ENCODE measurements around the gene TAPBP. TPM values are rescaled to one million over a fixed set of nuclear protein-coding genes. Genes with fewer than 3 reads are reported as not detected.

TAPBP gene
- total RNA-seq, 1 experiment from 2014 or later, result 28.2 TPM

DNA sequence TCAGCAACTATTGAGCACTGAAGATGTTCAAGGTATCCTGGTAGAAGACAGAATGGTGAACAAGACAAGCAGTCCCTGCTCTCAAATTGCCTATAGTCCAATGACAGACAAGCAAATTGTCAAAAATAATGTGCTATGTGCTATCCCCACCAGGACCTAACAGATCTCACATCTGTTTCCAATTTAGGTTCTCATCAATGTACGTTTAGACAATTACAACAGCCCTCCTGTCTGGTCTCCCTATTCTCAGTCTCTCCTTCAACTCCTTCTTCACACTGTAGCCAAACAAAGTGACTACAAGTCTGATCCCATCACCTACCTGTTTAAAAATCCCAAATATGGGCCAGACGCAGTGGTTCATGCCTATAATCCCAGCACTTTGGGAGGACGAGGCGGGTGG, 7.5 kb downstream of the TAPBP start:
- H3K27ac Mint-ChIP-seq, result no peak overlapping the region
- no peak overlapping the region for H2BK12ac ChIP-seq (ENCODE audit: insufficient read length, low read depth, low read length)
- no peaks in the 10 kb centered on the region for H4K20me1 ChIP-seq (ENCODE audit: control insufficient read depth, insufficient read depth, insufficient read length)
- H2BK20ac ChIP-seq (ENCODE audit: low read depth, low read length, poor library complexity, severe bottlenecking), result no peak overlapping the region
- H4K5ac ChIP-seq (ENCODE audit: insufficient read length, low read depth, low read length), result no peak overlapping the region
- H3K4me3 Mint-ChIP-seq, result no peak overlapping the region; a peak in 1 of 5 replicates
- H2AK5ac ChIP-seq (ENCODE audit: insufficient read length, low read length), result no peak overlapping the region
- no peak overlapping the region for H3K14ac ChIP-seq (ENCODE audit: insufficient read depth, low read length)
- H3K23ac ChIP-seq (ENCODE audit: insufficient read length, low read depth, low read length), result no peak overlapping the region
- no peaks in the 10 kb centered on the region for H3K9me3 ChIP-seq (ENCODE audit: control insufficient read depth, low read depth, low read length)
- H3K27me3 Mint-ChIP-seq (ENCODE audit: low read depth), result no peaks in the 10 kb centered on the region; the same call in 1 of the 2 replicates
- WGBS (ENCODE audit: extremely low coverage, insufficient read length, low lambda C conversion rate), result no CpG with 5 or more reads among the region's 4 CpGs
- no peak overlapping the region for H3K56ac ChIP-seq (ENCODE audit: insufficient read length, low read depth, low read length)
- no peak overlapping the region for H3K4me2 ChIP-seq (ENCODE audit: insufficient read depth, insufficient read length, low read length)
- no peaks in the 10 kb centered on the region for H3K23me2 ChIP-seq (ENCODE audit: insufficient read length, low read depth, low read length, poor library complexity, severe bottlenecking)
- H3K27ac ChIP-seq (ENCODE audit: insufficient read length, low read depth, low read length), result no peak overlapping the region
- H3K36me3 Mint-ChIP-seq (ENCODE audit: insufficient read depth in 1 of 3, low read depth in 3 of 3), result peaks cover 2 to 12% (median 5%) of the 10 kb centered on the region in 3 experiments; a peak in 5 of 7 replicates
- no peaks in the 10 kb centered on the region for H3K27me3 ChIP-seq (ENCODE audit: insufficient read depth, low read length)
- H3K4ac ChIP-seq (ENCODE audit: low read depth, low read length), result no peak overlapping the region
- H3K79me1 ChIP-seq (ENCODE audit: insufficient read depth, low read depth, low read length, poor library complexity, severe bottlenecking), result no peaks in the 10 kb centered on the region
- peaks cover 3% of the 10 kb centered on the region; the same call in 1 of the 2 replicates for H3K79me2 ChIP-seq (ENCODE audit: insufficient read depth, low read length)
- H4K91ac ChIP-seq (ENCODE audit: insufficient read length, low read depth, low read length), result no peak overlapping the region
- H3K4me1 ChIP-seq (ENCODE audit: insufficient read depth, low read length), result no peaks in the 10 kb centered on the region
- H2BK15ac ChIP-seq (ENCODE audit: low read depth, low read length), result no peak overlapping the region
- H3K4me1 Mint-ChIP-seq, result no peaks in the 10 kb centered on the region
- DNase-seq, result no peak
- no peak overlapping the region for H3T11ph ChIP-seq (ENCODE audit: low read length)
- H4K8ac ChIP-seq (replicated peaks; ENCODE audit: insufficient read length, low read depth, low read length), result no peak overlapping the region
- no peak overlapping the region for H3K18ac ChIP-seq (ENCODE audit: insufficient read length, low read depth, low read length)
- H2BK5ac ChIP-seq (ENCODE audit: insufficient read length, low read length), result no peak overlapping the region
- no peaks in the 10 kb centered on the region for H3K9me3 Mint-ChIP-seq
- no peak overlapping the region for H2AFZ ChIP-seq (ENCODE audit: low read length)
- no peak overlapping the region for H3K9ac ChIP-seq (ENCODE audit: extremely low read depth, insufficient read length, low read length)
- no peak overlapping the region for H2BK120ac ChIP-seq (ENCODE audit: low read depth, low read length, poor library complexity, severe bottlenecking)
- TF ChIP-seq, protein P1, sequence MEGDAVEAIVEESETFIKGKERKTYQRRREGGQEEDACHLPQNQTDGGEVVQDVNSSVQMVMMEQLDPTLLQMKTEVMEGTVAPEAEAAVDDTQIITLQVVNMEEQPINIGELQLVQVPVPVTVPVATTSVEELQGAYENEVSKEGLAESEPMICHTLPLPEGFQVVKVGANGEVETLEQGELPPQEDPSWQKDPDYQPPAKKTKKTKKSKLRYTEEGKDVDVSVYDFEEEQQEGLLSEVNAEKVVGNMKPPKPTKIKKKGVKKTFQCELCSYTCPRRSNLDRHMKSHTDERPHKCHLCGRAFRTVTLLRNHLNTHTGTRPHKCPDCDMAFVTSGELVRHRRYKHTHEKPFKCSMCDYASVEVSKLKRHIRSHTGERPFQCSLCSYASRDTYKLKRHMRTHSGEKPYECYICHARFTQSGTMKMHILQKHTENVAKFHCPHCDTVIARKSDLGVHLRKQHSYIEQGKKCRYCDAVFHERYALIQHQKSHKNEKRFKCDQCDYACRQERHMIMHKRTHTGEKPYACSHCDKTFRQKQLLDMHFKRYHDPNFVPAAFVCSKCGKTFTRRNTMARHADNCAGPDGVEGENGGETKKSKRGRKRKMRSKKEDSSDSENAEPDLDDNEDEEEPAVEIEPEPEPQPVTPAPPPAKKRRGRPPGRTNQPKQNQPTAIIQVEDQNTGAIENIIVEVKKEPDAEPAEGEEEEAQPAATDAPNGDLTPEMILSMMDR (conservative IDR thresholded peaks at IDR 0.05), result no peak

Data from H9 (cell line).